Measurements from ENCODE around the gene MED27. TPM values are rescaled to one million over a fixed set of nuclear protein-coding genes. Genes with fewer than 3 reads are reported as not detected.

MED27 gene
- total RNA-seq, 4 donors from 2014 or later: 10.9 to 23.1 (median 13.5) TPM

DNA sequence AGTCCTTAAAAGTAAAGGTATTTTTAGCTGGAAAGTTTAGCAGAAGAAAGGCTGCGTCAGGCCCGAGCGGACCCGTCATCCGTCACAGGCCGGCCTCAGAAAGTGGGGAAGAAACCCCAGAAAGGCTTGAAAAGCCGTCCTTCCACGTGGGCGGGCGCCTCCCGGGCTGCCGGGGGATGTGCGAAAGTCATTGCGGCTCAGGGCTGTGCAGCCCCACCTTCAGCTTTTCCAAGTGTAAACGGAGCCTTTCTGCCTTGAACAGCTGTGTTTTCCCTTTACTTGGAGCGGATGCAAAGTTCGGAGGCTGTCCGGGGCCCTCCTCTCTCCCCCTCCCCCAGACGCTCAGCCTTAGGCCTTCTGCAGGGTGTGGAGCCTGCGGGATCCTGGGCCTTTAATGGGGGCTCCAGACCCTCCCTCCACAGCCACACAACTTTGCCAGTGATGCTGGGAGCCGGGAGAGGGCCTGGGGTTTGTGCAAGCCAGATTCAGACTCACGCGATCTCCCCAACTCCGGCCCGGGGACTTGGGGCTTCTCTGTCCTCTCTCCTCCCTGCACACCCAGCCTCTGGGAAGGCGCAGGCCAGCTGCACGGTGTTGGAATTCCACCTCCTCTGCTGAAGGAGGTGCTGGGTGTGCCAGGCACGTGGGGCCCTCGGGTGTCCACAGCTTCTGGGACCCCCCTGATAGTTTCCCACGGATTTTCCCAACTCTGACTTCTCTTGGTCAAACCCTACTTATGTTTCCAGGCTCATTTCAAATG is 244.3 kb downstream of the MED27 start:
- DNase-seq (ENCODE audit: low spot score) (no peak), ATAC-seq (ENCODE audit: low FRiP score) (no peak)
- TF ChIP-seq, protein P1, sequence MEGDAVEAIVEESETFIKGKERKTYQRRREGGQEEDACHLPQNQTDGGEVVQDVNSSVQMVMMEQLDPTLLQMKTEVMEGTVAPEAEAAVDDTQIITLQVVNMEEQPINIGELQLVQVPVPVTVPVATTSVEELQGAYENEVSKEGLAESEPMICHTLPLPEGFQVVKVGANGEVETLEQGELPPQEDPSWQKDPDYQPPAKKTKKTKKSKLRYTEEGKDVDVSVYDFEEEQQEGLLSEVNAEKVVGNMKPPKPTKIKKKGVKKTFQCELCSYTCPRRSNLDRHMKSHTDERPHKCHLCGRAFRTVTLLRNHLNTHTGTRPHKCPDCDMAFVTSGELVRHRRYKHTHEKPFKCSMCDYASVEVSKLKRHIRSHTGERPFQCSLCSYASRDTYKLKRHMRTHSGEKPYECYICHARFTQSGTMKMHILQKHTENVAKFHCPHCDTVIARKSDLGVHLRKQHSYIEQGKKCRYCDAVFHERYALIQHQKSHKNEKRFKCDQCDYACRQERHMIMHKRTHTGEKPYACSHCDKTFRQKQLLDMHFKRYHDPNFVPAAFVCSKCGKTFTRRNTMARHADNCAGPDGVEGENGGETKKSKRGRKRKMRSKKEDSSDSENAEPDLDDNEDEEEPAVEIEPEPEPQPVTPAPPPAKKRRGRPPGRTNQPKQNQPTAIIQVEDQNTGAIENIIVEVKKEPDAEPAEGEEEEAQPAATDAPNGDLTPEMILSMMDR (IDR thresholded peaks at IDR 0.05): no peak

DNA sequence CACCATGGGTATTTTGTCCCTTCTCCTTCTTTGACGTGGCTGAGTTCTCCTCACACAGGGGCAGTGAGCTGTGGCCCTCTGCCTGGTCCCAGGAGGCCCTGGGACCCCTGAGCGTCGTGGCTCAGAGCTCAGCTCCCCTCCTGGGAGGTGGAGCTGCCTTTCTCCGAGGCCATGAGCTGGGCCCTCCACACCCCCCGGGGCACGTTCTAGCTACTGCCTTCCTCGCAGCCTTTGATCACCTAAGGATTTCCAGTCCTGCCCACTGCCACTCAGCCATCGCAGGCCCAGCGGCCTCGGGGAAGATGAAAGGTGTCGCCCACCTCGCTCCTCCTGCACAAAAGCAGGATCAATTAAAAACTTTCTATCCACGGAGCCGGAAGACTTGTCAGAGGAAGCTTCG is 244.9 kb downstream of the MED27 start:
- TF ChIP-seq, protein P1 (IDR thresholded peaks at IDR 0.05): no peak
- ATAC-seq (ENCODE audit: low FRiP score): no peak
- no peak for DNase-seq (ENCODE audit: low spot score)

DNA sequence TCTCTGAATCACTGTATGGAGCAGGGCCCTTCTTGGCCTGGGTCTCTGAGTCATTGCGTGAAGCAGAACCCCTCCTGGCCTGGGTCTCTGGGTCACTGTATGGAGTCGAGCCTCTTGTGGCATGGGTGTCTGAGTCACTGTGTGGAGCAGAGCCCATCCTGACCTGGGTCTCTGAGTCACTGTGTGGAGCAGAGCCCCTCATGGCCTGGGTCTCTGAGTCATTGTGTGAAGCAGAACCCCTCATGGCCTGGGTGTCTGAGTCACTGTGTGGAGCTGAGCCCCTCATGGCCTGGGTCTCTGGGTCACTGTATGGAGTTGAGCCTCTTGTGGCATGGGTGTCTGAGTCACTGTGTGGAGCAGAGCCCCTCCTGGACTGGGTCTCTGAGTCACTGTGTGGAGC is 245.8 kb downstream of the MED27 start:
- DNase-seq (ENCODE audit: low spot score): no peak
- ATAC-seq (ENCODE audit: low FRiP score): no peak
- TF ChIP-seq, protein P1 (IDR thresholded peaks at IDR 0.05): no peak

DNA sequence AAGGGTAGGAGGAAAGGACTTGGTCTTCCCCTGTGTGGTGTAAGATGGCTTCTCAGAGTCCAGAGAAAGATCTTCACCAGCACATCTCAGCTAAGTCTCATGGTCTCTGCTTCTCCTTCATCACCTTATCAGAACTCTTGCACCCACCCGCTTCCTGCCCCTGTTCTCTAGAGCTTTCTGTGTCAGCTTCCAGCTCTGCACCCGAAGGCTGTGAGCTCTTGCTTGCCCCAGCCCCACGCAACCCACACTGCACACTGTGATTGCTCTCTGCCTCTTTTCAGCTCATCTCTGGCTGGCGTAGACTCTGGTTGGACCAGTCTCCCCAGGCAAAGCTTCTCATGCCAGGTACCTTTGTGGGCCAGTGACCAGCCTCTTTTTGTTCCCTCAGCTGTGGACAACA is 246.6 kb downstream of the MED27 start:
- TF ChIP-seq, protein P1 (IDR thresholded peaks at IDR 0.05): no peak
- DNase-seq (ENCODE audit: low spot score) (no peak), ATAC-seq (ENCODE audit: low FRiP score) (no peak)

DNA sequence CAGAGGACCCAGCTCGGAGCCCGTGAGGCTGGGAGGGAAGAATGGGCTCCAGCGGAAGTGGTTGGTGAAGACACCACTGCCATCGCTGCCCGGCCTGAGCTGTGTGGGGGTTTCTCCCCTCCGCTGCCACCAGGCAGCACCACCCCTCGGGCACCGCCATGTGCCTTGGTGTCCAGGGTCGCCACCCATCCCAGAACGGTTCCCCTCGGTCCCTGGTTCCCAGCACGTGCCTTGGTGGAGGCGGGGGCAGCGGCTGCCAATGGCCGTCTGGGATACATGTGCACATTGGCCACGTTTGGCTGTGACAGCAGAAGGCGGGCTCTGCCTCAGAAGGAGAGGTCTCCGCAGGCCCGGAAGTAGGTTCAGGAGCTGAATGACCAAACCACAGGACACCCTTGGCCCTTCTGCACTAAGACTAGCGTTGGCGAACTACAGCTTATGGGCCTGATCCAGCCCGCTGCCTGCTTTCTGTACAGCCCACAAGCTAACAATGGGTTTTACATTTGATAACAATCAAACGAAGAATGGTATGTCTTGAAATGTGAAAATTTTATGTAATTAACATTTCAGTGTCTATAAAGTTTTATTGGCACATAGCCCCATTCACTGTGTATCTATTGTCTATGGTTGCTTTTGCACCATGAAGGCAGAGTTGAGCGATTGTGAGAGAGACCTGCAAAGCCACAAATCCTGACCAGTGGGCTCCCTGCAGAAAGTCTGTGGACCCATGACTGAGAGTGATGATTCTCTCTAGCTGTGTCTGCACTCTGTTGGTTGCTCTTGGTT is 248.1 kb downstream of the MED27 start:
- DNase-seq (ENCODE audit: low spot score): no peak
- TF ChIP-seq, protein P1 (IDR thresholded peaks at IDR 0.05): no peak
- no peak for ATAC-seq (ENCODE audit: low FRiP score)

DNA sequence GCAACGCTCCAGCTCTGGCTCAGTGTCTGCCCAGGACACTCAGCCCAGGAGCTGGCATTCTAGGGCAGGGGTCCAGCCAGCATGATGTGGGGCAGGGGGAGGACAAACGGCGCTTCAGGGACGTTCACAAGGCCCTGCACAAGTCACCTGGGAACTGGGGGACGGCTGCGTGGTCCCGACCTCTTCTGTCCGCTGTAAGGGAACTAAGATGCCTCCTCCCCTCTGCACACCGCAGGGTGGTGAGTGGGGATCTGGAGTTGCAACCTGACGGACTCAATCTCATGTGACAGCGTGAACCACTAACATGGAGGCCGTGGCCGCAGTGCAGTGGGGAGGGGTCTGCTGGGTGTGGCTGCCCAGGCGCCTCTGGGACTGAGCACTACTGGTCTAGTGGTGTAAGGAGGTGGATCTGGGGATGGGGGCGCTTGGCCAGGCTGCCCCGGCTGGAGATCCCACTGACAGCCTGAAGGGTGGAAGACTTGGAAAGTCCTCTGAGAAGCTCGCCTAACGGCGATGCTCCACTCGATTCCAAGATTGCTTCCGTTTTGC is 251.8 kb downstream of the MED27 start:
- no peak for DNase-seq (ENCODE audit: low spot score)
- no peak for ATAC-seq (ENCODE audit: low FRiP score)
- TF ChIP-seq, protein P1 (IDR thresholded peaks at IDR 0.05): no peak

Data from omental fat pad (tissue), 4 donors.